Measurements from ENCODE around the gene ST3GAL2. TPM values are rescaled to one million over a fixed set of nuclear protein-coding genes. Genes with fewer than 3 reads are reported as not detected.

ST3GAL2 gene
- total and polyA plus RNA-seq, 10 of the 15 experiments (the other 5 are each of a cell fraction or from before 2014, with no cell fraction given), result 0.95 to 61.7 (median 25.9) TPM

DNA sequence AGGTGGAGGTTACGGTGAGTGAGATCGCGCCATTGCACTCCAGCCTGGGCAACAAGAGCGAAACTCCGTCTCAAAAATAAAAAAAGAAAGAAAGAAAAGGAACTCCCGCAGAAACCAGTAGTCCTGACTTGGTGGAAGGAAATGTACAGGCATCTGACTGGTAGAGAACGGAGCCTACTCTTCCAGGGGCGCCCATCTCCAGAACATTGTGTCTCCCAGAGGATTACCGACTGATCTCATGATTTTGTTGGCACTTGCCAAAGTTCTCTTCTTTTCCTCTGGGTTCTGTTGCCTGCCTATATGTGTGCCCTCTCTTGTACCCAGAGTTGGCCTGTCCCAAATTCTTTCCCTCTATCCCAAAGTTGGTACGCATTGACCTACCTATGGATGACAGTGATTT lies 68.0 kb downstream of the ST3GAL2 start:
- no TSS peak for BruUV-seq (replicated peaks)
- Histone ChIP-seq H3K27me3 (replicated peaks in 1 of 2; ENCODE audit: control insufficient read depth in 2 of 2, insufficient read depth in 2 of 2, low read length in 1 of 2) (no peaks in the 10 kb centered on the region), H3K4me1 (ENCODE audit: control insufficient read depth, insufficient read depth, low read length) (peaks cover 5% of the 10 kb centered on the region), H3K9me3 (replicated peaks; ENCODE audit: control insufficient read depth, insufficient read depth, low read length) (no peaks in the 10 kb centered on the region), H2AFZ (ENCODE audit: control insufficient read depth, low read depth, low read length) (no peak overlapping the region), H4K20me1 (ENCODE audit: control insufficient read depth, insufficient read depth) (no peaks in the 10 kb centered on the region), H3K4me2 (ENCODE audit: control insufficient read depth, insufficient read depth) (no peak overlapping the region), H3K4me3 (no peak overlapping the region), H3K79me2 (ENCODE audit: control insufficient read depth, insufficient read depth, low read length) (no peaks in the 10 kb centered on the region), H3K9ac (ENCODE audit: control insufficient read depth, insufficient read depth, low read length) (no peak overlapping the region), H3K36me3 (ENCODE audit: control insufficient read depth in 2 of 2, insufficient read depth in 2 of 2, low read length in 1 of 2) (peaks cover 8 to 11% of the 10 kb centered on the region in 2 experiments; a peak in 3 of 4 replicates), H3K27ac (ENCODE audit: control insufficient read depth, insufficient read depth) (no peak overlapping the region)
- DNase-seq (ENCODE audit: low read depth, low spot score) (no peak), FAIRE-seq (no peak), ATAC-seq (no peak)
- RAD21 ChIA-PET (ENCODE audit: unreplicated experiment), result interaction anchor here (0.9 to 1.5 kb wide), 2 partner anchors 83 to 154 kb away, joined by 4 to 7 read pairs; partner anchors contain the start of gene FCSK
- POLR2A ChIA-PET, result no interaction called here
- SMC1A ChIA-PET (ENCODE audit: uncharacterized antibody, unreplicated experiment), result interaction anchor here (1.6 to 2.4 kb wide), 2 partner anchors 10 to 282 kb away, joined by 5 to 12 read pairs; no protein-coding TSS in a partner anchor
- WGBS (ENCODE audit: insufficient coverage, insufficient replicate concordance, low lambda C conversion rate, missing lambda C conversion rate), result 95% methylated on average over 10 of the region's 10 CpGs
- CTCF ChIA-PET, result interaction anchor here (2.0 kb wide), 1 partner anchor 284 kb away, joined by 12 read pairs; no protein-coding TSS in a partner anchor
- intact Hi-C loops (cut with micrococcal nuclease; ENCODE audit: unreplicated experiment) (loop anchor here (5.0 kb wide), 1 partner anchor 281 kb away; no protein-coding TSS in a partner anchor), in situ Hi-C loops (cut with MboI) (no loop called here)
- TF ChIP-seq CEBPB (IDR thresholded peaks at IDR 0.05; ENCODE audit: borderline replicate concordance in 1 of 2, low read depth in 2 of 2, low read length in 2 of 2) (no peak), TCF12 (IDR thresholded peaks at IDR 0.05; ENCODE audit: low read depth, low read length) (no peak), SIX5 (IDR thresholded peaks at IDR 0.05; ENCODE audit: low read depth, low read length, severe bottlenecking) (no peak), NBN (IDR thresholded peaks at IDR 0.05) (no peak), POU2F2 (IDR thresholded peaks at IDR 0.05; ENCODE audit: borderline replicate concordance, low read depth, low read length) (no peak), SUZ12 (IDR thresholded peaks at IDR 0.05; ENCODE audit: unreplicated experiment) (no peak), RUNX3 (IDR thresholded peaks at IDR 0.05; ENCODE audit: low read length) (no peak), MTA3 (IDR thresholded peaks at IDR 0.05; ENCODE audit: borderline replicate concordance, low read length) (no peak), NR2C2 (IDR thresholded peaks at IDR 0.05; ENCODE audit: borderline replicate concordance, control insufficient read depth, insufficient read length, low read depth) (no peak), BACH1 (IDR thresholded peaks at IDR 0.05; ENCODE audit: borderline replicate concordance) (no peak), ZZZ3 (IDR thresholded peaks at IDR 0.05; ENCODE audit: control insufficient read depth, insufficient read length, low read depth) (no peak)
- TF ChIP-seq, protein P1, sequence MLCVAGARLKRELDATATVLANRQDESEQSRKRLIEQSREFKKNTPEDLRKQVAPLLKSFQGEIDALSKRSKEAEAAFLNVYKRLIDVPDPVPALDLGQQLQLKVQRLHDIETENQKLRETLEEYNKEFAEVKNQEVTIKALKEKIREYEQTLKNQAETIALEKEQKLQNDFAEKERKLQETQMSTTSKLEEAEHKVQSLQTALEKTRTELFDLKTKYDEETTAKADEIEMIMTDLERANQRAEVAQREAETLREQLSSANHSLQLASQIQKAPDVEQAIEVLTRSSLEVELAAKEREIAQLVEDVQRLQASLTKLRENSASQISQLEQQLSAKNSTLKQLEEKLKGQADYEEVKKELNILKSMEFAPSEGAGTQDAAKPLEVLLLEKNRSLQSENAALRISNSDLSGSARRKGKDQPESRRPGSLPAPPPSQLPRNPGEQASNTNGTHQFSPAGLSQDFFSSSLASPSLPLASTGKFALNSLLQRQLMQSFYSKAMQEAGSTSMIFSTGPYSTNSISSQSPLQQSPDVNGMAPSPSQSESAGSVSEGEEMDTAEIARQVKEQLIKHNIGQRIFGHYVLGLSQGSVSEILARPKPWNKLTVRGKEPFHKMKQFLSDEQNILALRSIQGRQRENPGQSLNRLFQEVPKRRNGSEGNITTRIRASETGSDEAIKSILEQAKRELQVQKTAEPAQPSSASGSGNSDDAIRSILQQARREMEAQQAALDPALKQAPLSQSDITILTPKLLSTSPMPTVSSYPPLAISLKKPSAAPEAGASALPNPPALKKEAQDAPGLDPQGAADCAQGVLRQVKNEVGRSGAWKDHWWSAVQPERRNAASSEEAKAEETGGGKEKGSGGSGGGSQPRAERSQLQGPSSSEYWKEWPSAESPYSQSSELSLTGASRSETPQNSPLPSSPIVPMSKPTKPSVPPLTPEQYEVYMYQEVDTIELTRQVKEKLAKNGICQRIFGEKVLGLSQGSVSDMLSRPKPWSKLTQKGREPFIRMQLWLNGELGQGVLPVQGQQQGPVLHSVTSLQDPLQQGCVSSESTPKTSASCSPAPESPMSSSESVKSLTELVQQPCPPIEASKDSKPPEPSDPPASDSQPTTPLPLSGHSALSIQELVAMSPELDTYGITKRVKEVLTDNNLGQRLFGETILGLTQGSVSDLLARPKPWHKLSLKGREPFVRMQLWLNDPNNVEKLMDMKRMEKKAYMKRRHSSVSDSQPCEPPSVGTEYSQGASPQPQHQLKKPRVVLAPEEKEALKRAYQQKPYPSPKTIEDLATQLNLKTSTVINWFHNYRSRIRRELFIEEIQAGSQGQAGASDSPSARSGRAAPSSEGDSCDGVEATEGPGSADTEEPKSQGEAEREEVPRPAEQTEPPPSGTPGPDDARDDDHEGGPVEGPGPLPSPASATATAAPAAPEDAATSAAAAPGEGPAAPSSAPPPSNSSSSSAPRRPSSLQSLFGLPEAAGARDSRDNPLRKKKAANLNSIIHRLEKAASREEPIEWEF (IDR thresholded peaks at IDR 0.05; ENCODE audit: insufficient replicate concordance, low read depth, low read length), result no peak
- TF ChIP-seq, protein P2, sequence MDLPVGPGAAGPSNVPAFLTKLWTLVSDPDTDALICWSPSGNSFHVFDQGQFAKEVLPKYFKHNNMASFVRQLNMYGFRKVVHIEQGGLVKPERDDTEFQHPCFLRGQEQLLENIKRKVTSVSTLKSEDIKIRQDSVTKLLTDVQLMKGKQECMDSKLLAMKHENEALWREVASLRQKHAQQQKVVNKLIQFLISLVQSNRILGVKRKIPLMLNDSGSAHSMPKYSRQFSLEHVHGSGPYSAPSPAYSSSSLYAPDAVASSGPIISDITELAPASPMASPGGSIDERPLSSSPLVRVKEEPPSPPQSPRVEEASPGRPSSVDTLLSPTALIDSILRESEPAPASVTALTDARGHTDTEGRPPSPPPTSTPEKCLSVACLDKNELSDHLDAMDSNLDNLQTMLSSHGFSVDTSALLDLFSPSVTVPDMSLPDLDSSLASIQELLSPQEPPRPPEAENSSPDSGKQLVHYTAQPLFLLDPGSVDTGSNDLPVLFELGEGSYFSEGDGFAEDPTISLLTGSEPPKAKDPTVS (IDR thresholded peaks at IDR 0.05; ENCODE audit: low read depth, low read length), result no peak
- TF ChIP-seq, protein P3, sequence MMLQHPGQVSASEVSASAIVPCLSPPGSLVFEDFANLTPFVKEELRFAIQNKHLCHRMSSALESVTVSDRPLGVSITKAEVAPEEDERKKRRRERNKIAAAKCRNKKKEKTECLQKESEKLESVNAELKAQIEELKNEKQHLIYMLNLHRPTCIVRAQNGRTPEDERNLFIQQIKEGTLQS (IDR thresholded peaks at IDR 0.05; ENCODE audit: borderline replicate concordance, extremely low read depth, low read depth, low read length), result no peak

Data from GM12878 (cell line).